Measurements from ENCODE around the gene ZNF92.

ZNF92 gene

GRCh38 chr7:65325793-65326432, 47.7 kb upstream of the ZNF92 start:
- H3K9me3 ChIP-seq (ENCODE audit: control insufficient read depth, insufficient read depth, low read depth, low read length), result no peaks in the 10 kb centered on the region
- ChIA-PET POLR2A (no interaction called here), CTCF (no interaction called here)
- H3K27ac ChIP-seq (ENCODE audit: extremely low read depth, low read depth, low read length), result no peak overlapping the region
- TF ChIP-seq ZSCAN4 (tag by site-specific recombination; IDR thresholded peaks at IDR 0.05), result no peak
- no peak for TF ChIP-seq ZBTB10 (tag by site-specific recombination; IDR thresholded peaks at IDR 0.05)
- no peak for TF ChIP-seq ZNF423 (tag by site-specific recombination; IDR thresholded peaks at IDR 0.05)
- TF ChIP-seq CTCF (tag by site-specific recombination; IDR thresholded peaks at IDR 0.05), result no peak
- TF ChIP-seq ZNF555 (tag by site-specific recombination; conservative IDR thresholded peaks at IDR 0.05), result no peak
- no peak for TF ChIP-seq ZNF19 (tag by site-specific recombination; IDR thresholded peaks at IDR 0.05; ENCODE audit: low read depth)
- TF ChIP-seq SCRT2 (tag by site-specific recombination; IDR thresholded peaks at IDR 0.05), result no peak
- TF ChIP-seq SP2 (tag by site-specific recombination; IDR thresholded peaks at IDR 0.05), result no peak
- no peak overlapping the region for H3K4me3 ChIP-seq (ENCODE audit: low read depth, low read length)
- peaks cover 0 to 8% of the 10 kb centered on the region in 2 experiments; a peak in 1 of 3 replicates for H3K36me3 ChIP-seq (ENCODE audit: control insufficient read depth in 2 of 2, insufficient read depth in 1 of 2, low read length in 2 of 2)
- H3K4me1 ChIP-seq (ENCODE audit: control insufficient read depth, insufficient read depth, low read length), result no peaks in the 10 kb centered on the region; the same call in 1 of the 2 replicates

- POLR2A ChIA-PET, result no interaction called here
- CTCF ChIA-PET, result no interaction called here
- Histone ChIP-seq H3K9me3 (ENCODE audit: control insufficient read depth, insufficient read depth, low read depth, low read length) (no peaks in the 10 kb centered on the region), H3K36me3 (ENCODE audit: control insufficient read depth in 2 of 2, insufficient read depth in 1 of 2, low read length in 2 of 2) (no peaks in the 10 kb centered on the region), H3K4me3 (ENCODE audit: low read depth, low read length) (no peak overlapping the region), H3K27ac (ENCODE audit: extremely low read depth, low read depth, low read length) (no peak overlapping the region), H3K4me1 (ENCODE audit: control insufficient read depth, insufficient read depth, low read length) (no peaks in the 10 kb centered on the region)
- TF ChIP-seq ZNF24 (tag by site-specific recombination; IDR thresholded peaks at IDR 0.05) (no peak), ZNF529 (tag by site-specific recombination; IDR thresholded peaks at IDR 0.05; ENCODE audit: insufficient replicate concordance) (no peak), ATF2 (tag by site-specific recombination; IDR thresholded peaks at IDR 0.05; ENCODE audit: low read depth) (no peak), SP3 (tag by site-specific recombination; IDR thresholded peaks at IDR 0.05) (no peak), FEZF1 (tag by site-specific recombination; IDR thresholded peaks at IDR 0.05) (no peak), ZNF18 (tag by site-specific recombination; IDR thresholded peaks at IDR 0.05) (no peak), ZNF513 (tag by site-specific recombination; IDR thresholded peaks at IDR 0.05) (no peak), ZNF600 (tag by site-specific recombination; IDR thresholded peaks at IDR 0.05) (no peak), ZNF37A (tag by site-specific recombination; IDR thresholded peaks at IDR 0.05) (no peak), ZNF362 (tag by site-specific recombination; IDR thresholded peaks at IDR 0.05) (no peak), ZNF610 (tag by site-specific recombination; IDR thresholded peaks at IDR 0.05; ENCODE audit: borderline replicate concordance) (no peak), HIC1 (tag by site-specific recombination; IDR thresholded peaks at IDR 0.05) (no peak), ZNF140 (tag by site-specific recombination; IDR thresholded peaks at IDR 0.05) (no peak)
Measured at GRCh38 chr7:65338346-65338745, 35.3 kb upstream of the ZNF92 start.

Data from HEK293 (cell line).